ENCODE results near the gene EN2. TPM values are rescaled to one million over a fixed set of nuclear protein-coding genes. Genes with fewer than 3 reads are reported as not detected.

EN2 gene
- total RNA-seq, 1 experiment from 2014 or later = 0.07 TPM

DNA sequence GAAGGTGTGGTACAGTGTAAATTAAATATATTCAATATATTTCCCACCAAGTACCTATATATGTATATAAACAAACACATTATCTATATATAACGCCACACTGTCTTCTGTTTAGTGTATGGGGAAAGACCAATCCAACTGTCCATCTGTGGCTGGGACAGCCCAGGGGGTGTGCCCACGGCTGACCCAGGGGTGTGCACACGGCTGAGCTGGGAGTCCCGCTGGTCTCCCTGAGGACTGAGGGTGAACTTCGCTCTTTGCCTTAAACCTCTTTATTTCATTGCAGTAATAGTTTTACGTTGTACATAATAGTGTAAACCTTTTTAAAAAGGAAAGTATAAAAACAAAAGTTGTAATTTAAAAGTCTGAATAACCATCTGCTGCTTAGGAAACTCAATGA lies 6.3 kb downstream of the EN2 start:
- Histone ChIP-seq H3K9ac (ENCODE audit: extremely low read depth, insufficient read length, low read length) (no peak overlapping the region), H2BK20ac (ENCODE audit: low read depth, low read length, poor library complexity, severe bottlenecking) (no peak overlapping the region), H2BK12ac (ENCODE audit: insufficient read length, low read depth, low read length) (no peak overlapping the region), H3K23me2 (ENCODE audit: insufficient read length, low read depth, low read length, poor library complexity, severe bottlenecking) (peaks cover 8% of the 10 kb centered on the region), H3K14ac (ENCODE audit: insufficient read depth, low read length) (no peak overlapping the region), H3K4me1 (ENCODE audit: insufficient read depth, low read length) (no peaks in the 10 kb centered on the region), H4K8ac (replicated peaks; ENCODE audit: insufficient read length, low read depth, low read length) (no peak overlapping the region), H4K20me1 (ENCODE audit: control insufficient read depth, insufficient read depth, insufficient read length) (peaks cover 4% of the 10 kb centered on the region), H3T11ph (ENCODE audit: low read length) (no peak overlapping the region), H4K91ac (ENCODE audit: insufficient read length, low read depth, low read length) (no peak overlapping the region), H3K18ac (ENCODE audit: insufficient read length, low read depth, low read length) (no peak overlapping the region), H3K23ac (ENCODE audit: insufficient read length, low read depth, low read length) (no peak overlapping the region), H2AK5ac (ENCODE audit: insufficient read length, low read length) (no peak overlapping the region), H2BK120ac (ENCODE audit: low read depth, low read length, poor library complexity, severe bottlenecking) (no peak overlapping the region), H2BK15ac (ENCODE audit: low read depth, low read length) (no peak overlapping the region), H2BK5ac (ENCODE audit: insufficient read length, low read length) (no peak overlapping the region), H3K27me3 (ENCODE audit: insufficient read depth, low read length) (peaks cover 97% of the 10 kb centered on the region), H3K79me1 (ENCODE audit: insufficient read depth, low read depth, low read length, poor library complexity, severe bottlenecking) (no peaks in the 10 kb centered on the region), H3K56ac (ENCODE audit: insufficient read length, low read depth, low read length) (no peak overlapping the region), H3K9me3 (ENCODE audit: control insufficient read depth, low read depth, low read length) (no peaks in the 10 kb centered on the region), H4K5ac (ENCODE audit: insufficient read length, low read depth, low read length) (no peak overlapping the region), H2AFZ (ENCODE audit: low read length) (no peak overlapping the region), H3K4me2 (ENCODE audit: insufficient read depth, insufficient read length, low read length) (no peak overlapping the region), H3K27ac (ENCODE audit: insufficient read length, low read depth, low read length) (no peak overlapping the region), H3K4ac (ENCODE audit: low read depth, low read length) (no peak overlapping the region), H3K79me2 (ENCODE audit: insufficient read depth, low read length) (no peaks in the 10 kb centered on the region)
- H3K4me1 Mint-ChIP-seq = peaks cover 7 to 24% of the 10 kb centered on the region in 2 experiments
- peaks cover 100% of the 10 kb centered on the region for H3K27me3 Mint-ChIP-seq (ENCODE audit: low read depth)
- no peak overlapping the region for H3K27ac Mint-ChIP-seq
- no peaks in the 10 kb centered on the region; a peak in 1 of 7 replicates for H3K36me3 Mint-ChIP-seq (ENCODE audit: insufficient read depth in 1 of 3, low read depth in 3 of 3)
- TF ChIP-seq, protein P1, sequence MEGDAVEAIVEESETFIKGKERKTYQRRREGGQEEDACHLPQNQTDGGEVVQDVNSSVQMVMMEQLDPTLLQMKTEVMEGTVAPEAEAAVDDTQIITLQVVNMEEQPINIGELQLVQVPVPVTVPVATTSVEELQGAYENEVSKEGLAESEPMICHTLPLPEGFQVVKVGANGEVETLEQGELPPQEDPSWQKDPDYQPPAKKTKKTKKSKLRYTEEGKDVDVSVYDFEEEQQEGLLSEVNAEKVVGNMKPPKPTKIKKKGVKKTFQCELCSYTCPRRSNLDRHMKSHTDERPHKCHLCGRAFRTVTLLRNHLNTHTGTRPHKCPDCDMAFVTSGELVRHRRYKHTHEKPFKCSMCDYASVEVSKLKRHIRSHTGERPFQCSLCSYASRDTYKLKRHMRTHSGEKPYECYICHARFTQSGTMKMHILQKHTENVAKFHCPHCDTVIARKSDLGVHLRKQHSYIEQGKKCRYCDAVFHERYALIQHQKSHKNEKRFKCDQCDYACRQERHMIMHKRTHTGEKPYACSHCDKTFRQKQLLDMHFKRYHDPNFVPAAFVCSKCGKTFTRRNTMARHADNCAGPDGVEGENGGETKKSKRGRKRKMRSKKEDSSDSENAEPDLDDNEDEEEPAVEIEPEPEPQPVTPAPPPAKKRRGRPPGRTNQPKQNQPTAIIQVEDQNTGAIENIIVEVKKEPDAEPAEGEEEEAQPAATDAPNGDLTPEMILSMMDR (conservative IDR thresholded peaks at IDR 0.05) = no peak
- no peak for DNase-seq
- H3K9me3 Mint-ChIP-seq = peaks cover 0 to 4% of the 10 kb centered on the region in 2 experiments; a peak in 3 of 5 replicates
- no peak overlapping the region for H3K4me3 Mint-ChIP-seq
- no CpG with 5 or more reads among the region's 6 CpGs for WGBS (ENCODE audit: extremely low coverage, insufficient read length, low lambda C conversion rate)
